SK-MEL-5 (cell line): ENCODE results near the gene RAI14. TPM values are rescaled to one million over a fixed set of nuclear protein-coding genes. Genes with fewer than 3 reads are reported as not detected.

Experiments
- DNase-seq: peaks from one replicate; pipeline ENCODE4 v3.0.0-alpha.2; 2016; ENCODE audit warnings: low read depth, low spot score
- in situ Hi-C: cut with HindIII; loops from 2 replicates; pipeline ENCODE4 v1.10.0; 2016; ENCODE audit warnings: low sequenced_read_pairs, high pct_unique_total_duplicates, low pct_unique_long_range_greater_than_20kb
- polyA plus RNA-seq, 2 experiments: library from polyadenylated mRNA; depleted of rRNA; stranded (reverse); fragments of >200 nt; gene quantifications; 2 replicates each; pipeline ENCODE4 v1.2.3, GENCODE V29; 2015
- total RNA-seq: library from RNA; depleted of rRNA; stranded (reverse); fragments of >200 nt; shearing (Covaris generic); gene quantifications from 2 replicates; pipeline ENCODE4 v1.2.3, GENCODE V29; 2014; rRNA removed

RAI14 gene
- total RNA-seq, result 44.9 and 45.1 TPM in 2 replicates
- 42.2 and 57.5 TPM in 2 replicates for polyA plus RNA-seq (2015; cell fraction: cytosol; rRNA removed)
- 17.5 and 27.0 TPM in 2 replicates for polyA plus RNA-seq (2015; cell fraction: nucleus; rRNA removed)

DNA sequence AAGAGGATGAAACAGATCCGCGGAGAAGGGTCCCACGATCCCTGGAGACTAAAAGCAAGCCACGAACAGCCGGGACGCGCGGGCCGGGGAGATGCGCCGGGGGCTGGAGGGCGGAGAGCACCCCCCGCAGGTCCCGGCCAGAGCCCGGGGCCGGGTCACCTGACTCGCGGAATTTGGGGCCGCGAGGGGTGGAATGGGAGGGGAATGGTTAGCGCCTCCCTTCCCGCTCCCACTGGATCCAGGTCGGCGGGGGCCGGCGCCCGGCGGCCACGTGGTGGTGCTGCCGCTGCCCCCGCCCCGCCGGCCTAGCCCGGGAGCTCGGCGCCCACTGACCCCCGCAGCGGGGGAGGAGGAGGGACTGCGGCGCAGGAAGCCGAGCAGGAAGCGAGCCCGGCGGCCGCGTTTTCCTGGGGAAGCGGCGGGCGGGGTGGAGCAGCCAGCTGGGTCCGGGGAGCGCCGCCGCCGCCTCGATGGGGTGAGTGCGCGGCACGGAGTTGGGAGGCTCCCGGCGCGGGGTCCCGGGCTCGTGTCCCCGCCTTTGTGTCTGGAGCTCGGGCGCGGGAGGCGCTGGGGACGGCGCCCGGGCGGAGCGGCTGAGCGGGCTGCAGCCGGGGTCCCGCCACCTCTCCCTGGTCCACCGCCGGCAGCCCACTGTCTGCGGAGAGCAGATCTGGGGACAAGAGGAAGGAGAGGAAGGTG lies at the start of gene RAI14:
RAI14 (plus strand) TSS at position 328 of the 699 bp plus-strand sequence. CDS start 30,592 bp downstream, outside the sequence.
- in situ Hi-C loops, result no loop called here
- peak; percentile 72 for DNase-seq

DNA sequence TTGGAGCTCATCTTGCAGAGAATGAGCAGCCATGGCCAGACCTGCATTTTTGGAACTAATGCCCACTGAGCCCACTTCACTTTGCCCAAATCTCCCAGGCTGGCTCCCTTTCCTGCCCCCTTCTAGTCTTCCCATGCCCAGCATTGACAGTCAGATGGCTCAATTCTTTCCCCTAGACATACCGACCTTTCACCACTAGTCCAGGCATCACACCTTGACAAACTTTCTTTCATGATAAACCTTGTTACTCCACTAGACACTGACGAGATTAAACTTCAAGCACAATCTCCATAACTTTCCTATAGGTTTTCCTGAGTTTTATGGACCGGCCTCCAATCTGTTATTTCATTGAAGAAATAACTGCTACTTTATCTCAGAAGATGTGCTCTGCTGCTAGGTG lies 47.8 kb upstream of the RAI14 start:
- no peak for DNase-seq
- in situ Hi-C loops, result no loop called here

DNA sequence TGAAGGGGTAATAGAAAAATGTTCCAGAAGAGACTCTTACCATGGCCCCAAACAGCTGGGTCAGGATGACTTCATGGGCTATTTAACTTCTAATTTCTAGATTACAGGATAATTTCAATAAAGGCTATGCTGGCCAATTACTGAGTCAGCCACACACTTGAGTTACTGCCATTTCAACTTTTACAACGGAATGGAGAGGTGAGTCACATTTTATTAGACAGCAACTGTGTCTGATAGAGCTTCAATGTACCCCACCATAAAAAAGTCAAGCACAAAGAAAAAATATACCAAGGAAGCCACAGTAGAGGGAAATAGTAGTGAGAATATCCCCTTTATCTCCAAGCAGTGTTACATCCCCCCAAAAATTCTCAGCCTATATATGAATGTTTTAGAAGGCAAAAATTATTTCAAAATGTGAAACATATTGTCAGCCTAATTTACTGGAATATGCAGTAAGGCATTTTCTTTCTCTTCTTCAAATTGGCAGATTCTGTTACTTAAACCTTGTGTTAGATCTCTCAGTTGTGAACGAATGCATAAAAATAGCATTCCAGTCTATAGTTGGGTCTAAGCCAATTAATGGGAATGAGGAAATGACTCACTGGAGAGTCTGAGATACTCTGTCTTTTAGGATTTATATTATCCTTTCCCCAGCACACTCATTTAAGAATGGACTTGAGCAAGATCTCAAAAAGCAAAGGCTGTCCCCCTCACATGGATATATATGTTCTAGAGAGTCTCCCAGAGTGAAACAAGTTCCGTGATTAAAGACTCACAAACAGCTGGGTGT lies 47.1 kb upstream of the RAI14 start:
- peak; percentile 49 for DNase-seq
- in situ Hi-C loops, result no loop called here

DNA sequence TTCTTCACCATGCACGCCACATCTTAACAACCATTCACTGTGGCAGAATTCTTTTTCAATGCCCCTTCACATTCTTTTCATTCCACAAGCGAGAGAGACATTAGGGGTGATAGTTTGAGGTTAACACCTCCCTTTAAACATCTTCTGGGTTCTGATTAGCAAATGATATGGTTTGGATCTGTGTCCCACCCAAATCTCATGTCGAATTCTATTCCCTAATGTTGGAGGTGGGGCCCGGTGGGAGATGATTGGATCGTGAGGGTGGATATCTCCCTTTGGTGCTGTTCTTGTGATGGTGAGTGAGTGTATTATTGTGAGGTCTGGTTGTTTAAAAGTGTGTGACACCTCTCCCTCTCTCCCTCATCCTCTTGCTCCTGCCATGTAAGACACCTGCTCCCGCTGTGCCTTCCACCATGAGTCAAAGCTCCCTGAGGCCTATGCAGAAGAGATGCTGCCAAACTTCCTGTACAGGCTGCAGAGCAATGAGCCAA lies 46.1 kb upstream of the RAI14 start:
- DNase-seq, result no peak
- in situ Hi-C loops, result no loop called here

DNA sequence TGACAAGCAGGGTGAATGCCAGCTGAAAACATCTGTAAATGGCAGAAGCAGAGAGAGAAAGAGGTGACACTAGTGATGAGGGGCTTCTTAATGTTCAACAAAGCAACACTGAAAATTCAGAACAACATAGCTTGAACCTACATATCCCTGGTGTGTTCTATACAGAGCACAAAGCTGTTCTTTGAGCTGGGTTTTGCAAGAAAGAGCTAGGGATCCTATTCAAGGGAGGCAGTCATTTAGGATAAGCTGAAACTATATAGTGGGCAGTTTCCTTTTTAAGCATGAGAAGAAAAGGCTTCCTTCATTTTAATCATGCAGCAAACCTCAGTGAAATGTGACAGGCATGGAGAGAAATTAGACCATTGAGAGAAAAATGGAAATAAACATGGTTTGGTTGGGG lies 45.6 kb upstream of the RAI14 start:
- DNase-seq, result peak; percentile 74
- in situ Hi-C loops, result no loop called here

DNA sequence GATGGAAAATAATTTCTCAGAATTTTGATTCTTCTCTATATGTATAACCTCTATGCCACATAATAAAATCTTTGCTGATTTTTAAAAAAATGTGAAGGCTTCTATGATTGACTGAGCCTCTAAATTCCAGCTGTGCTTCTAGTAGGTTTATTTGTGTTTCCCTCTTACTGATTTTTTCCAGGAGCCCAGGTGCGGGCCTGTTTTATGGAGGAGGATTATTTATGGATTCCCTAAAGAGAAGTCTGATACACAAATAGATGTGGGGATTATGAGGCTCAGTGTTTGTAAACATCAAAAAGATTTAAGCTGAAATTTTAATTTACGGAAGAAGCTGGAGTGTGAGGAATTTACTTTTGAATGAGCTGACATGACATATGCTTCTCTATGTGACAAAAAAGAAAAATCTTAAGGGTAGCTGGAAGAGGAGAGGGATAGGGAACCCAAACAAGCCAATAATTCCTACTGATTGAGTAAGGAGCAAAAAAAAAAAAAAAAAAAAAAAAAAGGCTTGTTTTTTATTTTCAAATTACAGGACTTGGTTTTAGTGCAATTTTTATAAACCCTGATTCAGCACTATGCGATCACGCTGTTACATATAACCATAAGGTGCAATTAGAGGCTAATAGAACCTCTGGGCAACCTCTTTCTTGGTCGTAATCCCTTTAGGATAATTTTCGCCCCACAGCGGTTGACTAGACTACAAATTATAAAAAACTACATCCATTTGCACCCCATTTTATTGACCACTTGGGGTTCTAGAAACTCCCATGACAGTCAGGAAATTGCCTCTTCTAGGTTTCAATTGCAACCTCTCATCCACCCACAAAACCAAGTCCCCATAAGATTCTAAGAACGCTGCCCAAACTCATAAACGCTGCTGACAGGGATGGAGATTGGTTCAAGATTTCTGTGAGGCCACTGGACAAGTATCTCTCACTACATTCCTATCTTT lies 44.4 kb upstream of the RAI14 start:
- no peak for DNase-seq
- in situ Hi-C loops, result no loop called here

DNA sequence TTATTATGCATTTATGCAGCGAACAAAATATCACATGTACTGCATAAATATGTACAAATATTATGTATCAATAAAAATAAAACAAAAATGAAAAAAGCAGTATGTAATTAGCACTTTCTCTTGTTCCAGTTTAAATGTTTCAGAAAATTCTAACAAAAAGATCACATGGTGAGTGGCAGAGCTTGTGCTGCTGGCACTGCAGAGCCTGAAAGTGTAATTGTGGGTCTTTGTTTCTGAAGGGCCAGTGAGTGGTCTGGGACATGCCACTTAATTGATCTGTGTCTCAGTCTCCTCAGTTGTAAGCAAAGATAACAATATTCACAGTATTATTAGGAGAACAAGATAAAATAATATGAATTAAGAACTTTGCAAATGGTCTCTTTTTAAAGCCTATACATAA lies 39.5 kb upstream of the RAI14 start:
- in situ Hi-C loops, result no loop called here
- no peak for DNase-seq

DNA sequence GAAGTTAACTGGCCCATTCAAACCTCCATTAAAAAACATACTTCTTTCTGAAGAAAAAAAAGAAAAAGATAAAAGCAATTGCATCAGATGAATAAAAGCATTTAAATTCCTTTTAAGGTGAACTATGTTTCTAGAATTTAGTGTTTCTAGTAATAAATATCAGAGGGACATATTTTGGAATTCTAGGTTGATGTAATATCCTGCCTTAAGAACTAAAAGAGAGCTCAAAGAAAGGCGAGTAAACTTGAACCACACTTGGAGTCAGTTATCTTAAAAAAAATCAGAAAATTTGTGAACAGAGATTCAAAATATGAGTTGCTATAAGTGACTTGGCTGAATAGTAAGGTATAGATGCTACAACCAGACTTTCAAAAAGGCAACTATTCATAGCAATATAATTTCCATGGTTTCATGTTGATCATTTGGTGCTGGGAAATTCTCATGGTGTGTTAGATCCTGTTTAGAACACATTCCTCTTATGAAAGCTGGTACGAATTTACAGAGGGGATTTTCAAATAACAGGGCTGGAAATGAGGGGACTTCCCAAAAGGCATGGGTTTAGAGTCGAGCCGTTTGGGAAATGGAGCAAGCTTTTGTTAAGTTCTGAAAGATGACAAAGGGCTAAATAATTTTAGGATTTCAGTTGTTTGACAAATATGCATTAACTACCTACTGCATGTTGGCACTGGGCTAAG lies 37.6 kb upstream of the RAI14 start:
- DNase-seq, result no peak
- in situ Hi-C loops, result no loop called here

DNA sequence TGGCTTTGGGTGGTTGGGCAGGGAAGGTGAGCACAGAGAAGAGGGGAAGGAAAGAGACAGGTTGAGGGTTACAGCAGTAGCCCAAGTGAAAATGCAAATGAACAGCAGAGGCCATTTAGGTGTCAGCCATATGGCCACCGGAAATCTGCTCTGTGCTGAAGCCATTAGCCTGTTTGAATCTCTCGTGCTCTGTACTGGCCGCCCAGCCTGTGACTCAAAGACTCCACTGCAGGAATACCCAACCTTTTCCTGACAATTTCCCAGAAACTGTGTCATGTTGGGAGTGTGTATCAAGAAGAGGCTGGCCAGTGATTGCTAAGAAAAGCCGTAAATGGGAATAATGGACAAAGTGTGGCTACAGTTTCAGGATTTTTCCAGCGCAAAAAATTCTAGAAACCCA lies 35.9 kb upstream of the RAI14 start:
- in situ Hi-C loops, result no loop called here
- DNase-seq, result no peak

DNA sequence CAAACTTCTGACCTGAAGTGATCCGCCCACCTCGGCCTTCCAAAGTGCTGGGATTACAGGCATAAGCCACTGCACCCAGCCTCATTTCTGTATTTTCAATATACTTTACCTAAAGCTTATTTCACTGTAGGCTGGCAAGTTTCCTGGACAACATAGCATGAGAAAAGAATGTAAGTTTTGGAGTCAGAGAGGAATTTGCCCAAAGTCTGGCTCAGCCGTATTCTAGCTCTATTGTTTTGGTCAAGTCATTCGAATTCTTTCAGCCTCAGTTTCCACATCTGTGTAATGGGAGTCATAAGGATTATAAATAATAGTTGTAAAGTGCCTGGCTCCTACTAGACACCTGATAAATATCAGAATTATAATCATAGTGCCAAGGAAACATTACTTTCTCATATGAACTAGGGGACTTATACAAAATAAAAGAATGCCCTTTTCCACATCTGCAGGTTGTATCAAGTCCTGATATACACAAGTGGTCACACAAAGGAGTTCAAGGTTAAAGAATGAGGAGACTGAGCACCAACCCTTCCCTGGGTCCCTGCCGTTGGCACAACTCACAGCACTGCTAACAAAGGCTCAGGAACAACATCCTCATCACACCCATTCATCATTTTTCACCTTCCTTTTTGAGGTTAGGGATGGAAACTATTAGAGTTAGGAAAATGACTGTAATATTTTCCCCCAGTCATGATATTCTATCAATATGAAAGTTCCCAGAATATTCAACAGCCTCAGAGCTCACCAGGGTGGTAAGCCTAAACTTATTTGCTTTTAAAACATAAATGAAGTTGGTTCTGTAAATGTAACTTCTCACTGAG lies 34.6 kb upstream of the RAI14 start:
- DNase-seq, result no peak
- in situ Hi-C loops, result no loop called here

DNA sequence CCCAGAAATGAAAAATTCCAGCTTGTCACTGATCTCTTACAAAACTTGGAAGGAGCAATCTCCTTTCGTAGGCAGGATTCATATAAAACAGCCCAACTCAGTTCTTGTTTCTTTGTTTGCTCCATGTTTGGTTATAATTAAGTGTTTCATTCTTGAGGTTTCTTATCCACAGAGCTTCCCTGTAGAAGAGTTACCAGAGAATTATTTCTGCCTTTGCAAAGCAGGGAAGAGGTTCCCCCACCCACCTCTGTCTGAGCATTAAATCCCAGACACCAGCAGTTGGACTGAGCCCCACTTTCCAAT lies 34.1 kb upstream of the RAI14 start:
- no peak for DNase-seq
- in situ Hi-C loops, result no loop called here

DNA sequence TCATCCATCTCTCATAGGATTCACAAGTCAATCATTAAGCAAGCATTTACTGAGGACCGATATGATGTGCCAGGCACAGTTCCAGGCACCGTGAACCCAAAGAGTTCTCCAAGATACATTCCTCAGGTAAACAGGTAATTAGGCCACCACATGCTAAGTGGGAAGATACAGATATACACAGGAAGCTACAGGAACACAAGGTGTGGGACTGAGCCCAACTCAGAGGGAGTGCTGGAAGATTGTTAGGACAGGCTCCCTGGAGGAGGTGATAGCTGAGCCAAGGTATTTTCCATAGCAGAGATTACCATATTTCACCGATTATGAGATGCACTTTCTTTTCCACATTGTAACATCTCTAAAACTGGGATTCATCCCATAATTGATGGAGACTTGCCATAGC lies 31.4 kb upstream of the RAI14 start:
- no peak for DNase-seq
- in situ Hi-C loops, result no loop called here

DNA sequence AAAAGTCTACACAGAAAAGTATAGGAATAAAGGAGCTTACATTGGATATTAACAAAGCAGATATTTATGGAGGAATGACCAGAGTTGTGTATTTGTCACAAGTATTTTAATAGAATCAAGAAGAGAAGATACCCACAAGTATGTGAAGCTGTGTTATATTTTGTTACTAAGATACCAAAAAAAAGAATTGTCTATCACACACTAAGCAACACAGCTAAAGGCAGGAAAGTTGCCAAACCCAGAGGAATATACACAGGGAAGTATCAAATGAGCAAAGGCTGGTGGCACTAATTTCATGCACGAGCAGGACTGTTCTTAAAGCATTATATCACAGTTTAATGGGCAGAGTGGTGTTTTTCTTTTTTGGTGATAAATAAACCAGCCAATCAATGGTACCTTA lies 30.9 kb upstream of the RAI14 start:
- no peak for DNase-seq
- in situ Hi-C loops, result no loop called here

DNA sequence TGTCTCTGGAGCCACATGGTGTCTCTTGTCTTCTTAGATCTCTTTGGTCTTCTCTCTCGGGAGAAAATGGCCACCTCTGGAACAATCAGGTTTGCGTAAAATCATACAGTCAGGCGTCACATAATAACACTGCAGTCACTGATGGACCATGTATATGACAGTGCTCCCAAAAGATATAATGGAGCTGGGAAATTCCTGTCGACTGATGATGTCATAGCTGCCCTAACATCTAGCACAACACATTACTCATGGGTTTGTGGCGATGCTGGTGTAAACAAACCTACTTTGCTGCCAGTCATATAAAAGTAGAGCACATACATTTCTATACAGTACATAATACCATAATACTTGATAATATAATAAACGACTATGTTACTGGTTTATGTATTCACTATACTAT lies 30.1 kb upstream of the RAI14 start:
- no peak for DNase-seq
- in situ Hi-C loops, result no loop called here

DNA sequence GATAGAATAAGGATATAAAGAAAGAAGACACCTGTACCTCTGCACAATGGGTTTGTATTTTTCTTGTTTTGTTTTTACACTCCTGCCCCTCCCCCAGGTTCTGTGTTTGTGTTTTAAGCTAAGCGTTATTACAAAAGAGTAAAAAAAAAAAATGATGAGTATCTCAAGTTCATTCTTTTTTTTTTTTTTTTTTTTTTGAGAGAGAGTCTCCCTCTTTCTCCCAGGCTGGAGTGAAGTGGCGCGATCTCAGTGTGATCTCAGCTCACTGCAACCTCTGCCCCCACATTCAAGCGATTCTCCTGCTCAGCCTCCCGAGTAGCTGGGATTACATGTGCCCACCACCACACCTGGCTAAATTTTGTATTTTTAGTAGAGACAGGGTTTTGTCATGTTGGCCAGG lies 29.4 kb upstream of the RAI14 start:
- in situ Hi-C loops, result no loop called here
- DNase-seq, result no peak

DNA sequence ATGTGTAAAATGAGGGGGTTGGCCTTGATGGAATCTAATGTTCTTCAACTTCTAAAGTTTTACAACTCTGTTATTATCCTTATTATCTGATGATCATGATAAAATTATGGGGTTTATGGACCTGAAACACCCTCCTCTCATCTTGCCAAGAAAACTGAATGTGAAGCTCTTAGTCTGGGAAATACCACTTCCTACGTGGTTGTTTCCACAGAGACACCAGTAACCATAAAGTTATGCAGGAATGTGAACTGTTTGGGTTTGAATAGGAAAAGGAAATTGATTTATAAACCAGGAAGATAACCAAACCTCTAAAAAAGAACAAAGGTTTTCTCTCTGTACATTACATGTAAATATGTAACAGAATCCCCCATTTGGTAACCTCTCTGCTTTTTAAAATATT lies 28.3 kb upstream of the RAI14 start:
- in situ Hi-C loops, result no loop called here
- no peak for DNase-seq

DNA sequence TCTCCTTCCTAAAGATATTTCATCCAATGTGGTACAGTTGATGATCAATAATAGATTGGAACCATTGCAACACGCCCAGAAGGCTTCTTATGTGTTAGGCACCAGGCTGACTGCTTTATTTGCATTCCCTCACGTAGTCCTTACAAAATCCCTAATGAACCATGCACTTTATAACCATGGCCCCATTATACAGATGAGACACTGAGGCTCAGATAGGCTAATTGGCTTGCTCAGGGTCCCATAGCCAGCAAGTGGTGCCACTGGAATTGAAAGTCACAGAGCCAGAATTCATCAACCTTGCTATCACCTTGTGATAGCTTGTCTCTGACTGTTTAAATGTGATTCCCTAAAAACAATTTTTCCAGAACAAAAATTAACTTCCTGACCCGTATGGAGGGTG lies 27.8 kb upstream of the RAI14 start:
- DNase-seq, result no peak
- in situ Hi-C loops, result no loop called here
